SK-N-SH treated with all-trans-retinoic acid at 6 μM for 48 hours (cell line): ENCODE data around the gene C12orf57.

Source experiments
- ATAC-seq: fragments of 200-7000 bp; cut with Tn5 transposase; 3 replicates; pipeline ENCODE4 v1.9.1; 2020; ENCODE audit warnings: mild to moderate bottlenecking, moderate library complexity
- ARNTL ChIP-seq: fragments of 450-650 bp; formaldehyde crosslinking; IDR thresholded peaks from 2 replicates; pipeline ENCODE4 v1.5.0; 2020; ENCODE audit warnings: low read depth, mild to moderate bottlenecking, moderate library complexity, borderline replicate concordance
- BACH2 ChIP-seq: fragments of 250-450 bp; sonication (Bioruptor Pico); IDR thresholded peaks from 2 replicates; pipeline ENCODE4 v1.9.0; 2021; ENCODE audit warnings: mild to moderate bottlenecking, borderline replicate concordance
- CSDC2 ChIP-seq: fragments of 250-450 bp; sonication (Bioruptor Pico); IDR thresholded peaks from 2 replicates; pipeline ENCODE4 v1.5.0; 2020; ENCODE audit warnings: mild to moderate bottlenecking, moderate library complexity
- CSRNP3 ChIP-seq: fragments of 250-450 bp; sonication (Bioruptor Pico); IDR thresholded peaks from 2 replicates; pipeline ENCODE4 v1.5.1; 2021; ENCODE audit warnings: mild to moderate bottlenecking, moderate library complexity
- ESRRG ChIP-seq: fragments of 250-450 bp; sonication (Bioruptor Pico); IDR thresholded peaks from 2 replicates; pipeline ENCODE4 v1.6.1; 2021; ENCODE audit warnings: mild to moderate bottlenecking
- GLIS3 ChIP-seq: fragments of 250-450 bp; sonication (Bioruptor Pico); IDR thresholded peaks from 2 replicates; pipeline ENCODE4 v1.5.0; 2020; ENCODE audit warnings: mild to moderate bottlenecking, moderate library complexity
- OSR1 ChIP-seq: fragments of 250-450 bp; sonication (Bioruptor Pico); IDR thresholded peaks from 2 replicates; pipeline ENCODE4 v1.8.0; 2022; ENCODE audit warnings: moderate library complexity, mild to moderate bottlenecking, inconsistent platforms
- PATZ1 ChIP-seq: fragments of 250-450 bp; sonication (Bioruptor Pico); IDR thresholded peaks from 2 replicates; pipeline ENCODE4 v1.8.0; 2020; ENCODE audit warnings: mild to moderate bottlenecking, moderate library complexity, borderline replicate concordance
- POU6F1 ChIP-seq: fragments of 250-450 bp; sonication (Bioruptor Pico); IDR thresholded peaks from 2 replicates; pipeline ENCODE4 v1.8.0; 2021; ENCODE audit warnings: low read depth, mild to moderate bottlenecking, moderate library complexity, borderline replicate concordance
- PPARA ChIP-seq: fragments of 250-450 bp; sonication (Bioruptor Pico); IDR thresholded peaks from 2 replicates; pipeline ENCODE4 v1.5.0; 2020; ENCODE audit warnings: mild to moderate bottlenecking, borderline replicate concordance
- RARB ChIP-seq: fragments of 250-450 bp; sonication (Bioruptor Pico); IDR thresholded peaks from 2 replicates; pipeline ENCODE4 v1.8.0; 2021; ENCODE audit warnings: mild to moderate bottlenecking, moderate library complexity
- SNAI2 ChIP-seq: fragments of 250-450 bp; sonication (Bioruptor Pico); IDR thresholded peaks from 2 replicates; pipeline ENCODE4 v1.5.0; 2020; ENCODE audit warnings: mild to moderate bottlenecking, moderate library complexity
- TCF4 ChIP-seq: fragments of 250-450 bp; sonication (Bioruptor Pico); IDR thresholded peaks from 2 replicates; pipeline ENCODE4 v1.8.0; 2021; ENCODE audit warnings: mild to moderate bottlenecking, moderate library complexity, borderline replicate concordance
- TOX ChIP-seq: fragments of 250-450 bp; sonication (Bioruptor Pico); IDR thresholded peaks from 2 replicates; pipeline ENCODE4 v1.8.0; 2021; ENCODE audit warnings: mild to moderate bottlenecking, moderate library complexity, borderline replicate concordance
- ZC3H10 ChIP-seq: fragments of 250-450 bp; sonication (Bioruptor Pico); IDR thresholded peaks from 2 replicates; pipeline ENCODE4 v1.5.1; 2021; ENCODE audit warnings: mild to moderate bottlenecking, moderate library complexity
- ZFP3 ChIP-seq: fragments of 250-450 bp; sonication (Bioruptor Pico); IDR thresholded peaks from 2 replicates; pipeline ENCODE4 v1.5.0; 2020; ENCODE audit warnings: mild to moderate bottlenecking, moderate library complexity
- ZFP30 ChIP-seq: fragments of 450-650 bp; formaldehyde crosslinking; IDR thresholded peaks from 2 replicates; pipeline ENCODE4 v1.5.0; 2022; ENCODE audit warnings: mild to moderate bottlenecking, moderate library complexity
- ZNF565 ChIP-seq: fragments of 450-650 bp; formaldehyde crosslinking; conservative IDR thresholded peaks from 2 replicates; pipeline ENCODE4 v1.5.0; 2020; ENCODE audit warnings: low read depth, mild to moderate bottlenecking, moderate library complexity
- ZNF70 ChIP-seq: fragments of 450-650 bp; formaldehyde crosslinking; IDR thresholded peaks from 2 replicates; pipeline ENCODE4 v1.5.0; 2020; ENCODE audit warnings: mild to moderate bottlenecking, moderate library complexity
- ZNF8 ChIP-seq: fragments of 450-650 bp; formaldehyde crosslinking; IDR thresholded peaks from 2 replicates; pipeline ENCODE4 v1.5.0; 2020; ENCODE audit warnings: mild to moderate bottlenecking, moderate library complexity

C12orf57 gene

GRCh38 chr12:6925540-6926279 lies 18.1 kb upstream of the C12orf57 start:
- TF ChIP-seq ZFP3 (CRISPR knock-in tag) (no peak), ZFP30 (CRISPR knock-in tag) (0 out of 2 replicates have a peak, but pooled peaks have one; percentile 38)
- peak; percentile 74 for ATAC-seq

- TF ChIP-seq PPARA (CRISPR knock-in tag) (no peak), PATZ1 (CRISPR knock-in tag) (0 out of 2 replicates have a peak, but pooled peaks have one; percentile 33), BACH2 (CRISPR knock-in tag) (no peak)
- peak; percentile 15 for ATAC-seq
Observed at GRCh38 chr12:6927379-6928021, 16.3 kb upstream of the C12orf57 start, which contains the start of gene ATN1. ATN1 (plus strand) TSS chr12:6927959; CDS start chr12:6934002, 6,043 bp downstream.

GRCh38 chr12:6928022-6928702 lies 15.7 kb upstream of the C12orf57 start:
- no peak for ATAC-seq

GRCh38 chr12:6928703-6929407 lies 15.0 kb upstream of the C12orf57 start:
- no peak for ATAC-seq
- TF ChIP-seq ZFP3 (CRISPR knock-in tag) (no peak), BACH2 (CRISPR knock-in tag) (no peak)

More at GRCh38 chr12:6928022-6928702, 15.7 kb upstream of the C12orf57 start:
- TF ChIP-seq CSRNP3: no peak
- TF ChIP-seq ZC3H10 (CRISPR knock-in tag): no peak
- no peak for TF ChIP-seq PPARA (CRISPR knock-in tag)
- no peak for TF ChIP-seq ZNF565 (CRISPR knock-in tag)
- TF ChIP-seq ZFP3 (CRISPR knock-in tag): no peak
- TF ChIP-seq, all 23 proteins: peak for 0

- no peak for ATAC-seq
- TF ChIP-seq GLIS3 (CRISPR knock-in tag) (no peak), ESRRG (CRISPR knock-in tag) (no peak), RARB (no peak), OSR1 (CRISPR knock-in tag) (no peak), PPARA (CRISPR knock-in tag) (no peak), ZNF8 (CRISPR knock-in tag) (no peak), CSDC2 (no peak), CSRNP3 (no peak), ZC3H10 (CRISPR knock-in tag) (no peak), TCF4 (CRISPR knock-in tag) (no peak), TOX (no peak), ZNF565 (CRISPR knock-in tag) (no peak), BACH2 (CRISPR knock-in tag) (no peak), SNAI2 (no peak), PATZ1 (CRISPR knock-in tag) (no peak), POU6F1 (CRISPR knock-in tag) (no peak), ZFP30 (CRISPR knock-in tag) (no peak), ZNF70 (CRISPR knock-in tag) (no peak), ARNTL (CRISPR knock-in tag) (no peak)
Observed at GRCh38 chr12:6929466-6930452, 14.1 kb upstream of the C12orf57 start.
